Activated CD4-positive, alpha-beta T cell treated with anti-CD3 and anti-CD28 coated beads for 24 hours (primary cell): Measurements from ENCODE around the gene MED31.
"Not testable (repeated sequence)": the region's sequence is repeated elsewhere in the genome, so short reads cannot be mapped to it uniquely, and the experiment has no call there.

Experiments used
- DNase-seq, 2 donors: peaks; one replicate each; pipeline ENCODE4 v3.0.0-alpha.2; 2020; ENCODE audit warnings: low read depth in 2 of 2

Gene MED31

DNA sequence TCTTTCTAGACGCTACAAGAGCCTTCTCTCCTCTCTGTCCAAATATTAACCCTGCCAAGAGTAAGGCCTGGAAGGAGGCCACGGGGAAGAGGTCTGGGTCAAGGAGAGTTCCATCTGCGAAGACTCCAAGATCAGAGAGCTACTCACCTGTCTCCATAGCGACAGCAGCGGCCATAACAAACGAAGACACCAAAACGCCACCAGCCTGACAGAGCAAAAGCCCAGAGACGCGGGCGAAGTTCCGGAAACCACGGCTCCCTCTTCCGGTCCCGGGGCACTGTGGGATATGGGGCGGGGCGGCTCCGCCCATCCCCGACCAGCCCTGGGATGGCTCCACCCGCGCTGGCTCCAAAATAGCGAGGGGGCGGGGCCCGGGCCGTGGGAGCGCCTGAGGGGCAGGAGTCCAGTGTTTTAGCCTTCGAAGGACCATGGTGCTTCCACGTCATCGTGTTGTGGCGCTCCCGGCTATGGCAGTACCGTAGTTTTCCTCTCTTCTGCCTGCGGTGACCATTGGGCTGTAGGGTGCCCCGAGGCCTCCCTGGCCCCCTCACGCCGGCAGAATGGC, at the start of gene MED31, which contains the start of gene C17orf100:
Gene MED31, minus strand, starts transcription at position 252 of the 565 bp plus-strand sequence. Its CDS starts 77 bp downstream, at position 175.
Gene C17orf100, plus strand, starts transcription at position 409 of the 565 bp plus-strand sequence. Its CDS starts 152 bp downstream, at position 561.
- DNase-seq: peak; percentile 90 to 92

DNA sequence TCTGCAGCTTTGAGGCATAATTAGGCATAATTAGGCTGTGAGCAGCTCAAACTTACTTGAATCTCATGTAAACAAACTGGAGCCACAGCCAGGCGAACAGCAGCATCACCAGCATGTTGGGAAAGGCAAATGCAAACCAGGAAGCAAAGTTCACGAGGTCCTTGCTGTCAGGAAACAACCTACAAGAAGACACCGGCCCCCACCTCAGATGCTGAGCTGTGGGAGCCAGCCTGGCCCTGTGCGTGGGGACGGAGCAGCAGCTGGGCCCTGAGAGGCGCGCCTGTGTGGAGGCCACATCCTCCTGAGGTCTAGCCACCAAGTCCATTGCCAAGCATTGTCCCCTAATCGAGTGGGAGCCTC, 49.5 kb upstream of the MED31 start:
- no peak for DNase-seq

DNA sequence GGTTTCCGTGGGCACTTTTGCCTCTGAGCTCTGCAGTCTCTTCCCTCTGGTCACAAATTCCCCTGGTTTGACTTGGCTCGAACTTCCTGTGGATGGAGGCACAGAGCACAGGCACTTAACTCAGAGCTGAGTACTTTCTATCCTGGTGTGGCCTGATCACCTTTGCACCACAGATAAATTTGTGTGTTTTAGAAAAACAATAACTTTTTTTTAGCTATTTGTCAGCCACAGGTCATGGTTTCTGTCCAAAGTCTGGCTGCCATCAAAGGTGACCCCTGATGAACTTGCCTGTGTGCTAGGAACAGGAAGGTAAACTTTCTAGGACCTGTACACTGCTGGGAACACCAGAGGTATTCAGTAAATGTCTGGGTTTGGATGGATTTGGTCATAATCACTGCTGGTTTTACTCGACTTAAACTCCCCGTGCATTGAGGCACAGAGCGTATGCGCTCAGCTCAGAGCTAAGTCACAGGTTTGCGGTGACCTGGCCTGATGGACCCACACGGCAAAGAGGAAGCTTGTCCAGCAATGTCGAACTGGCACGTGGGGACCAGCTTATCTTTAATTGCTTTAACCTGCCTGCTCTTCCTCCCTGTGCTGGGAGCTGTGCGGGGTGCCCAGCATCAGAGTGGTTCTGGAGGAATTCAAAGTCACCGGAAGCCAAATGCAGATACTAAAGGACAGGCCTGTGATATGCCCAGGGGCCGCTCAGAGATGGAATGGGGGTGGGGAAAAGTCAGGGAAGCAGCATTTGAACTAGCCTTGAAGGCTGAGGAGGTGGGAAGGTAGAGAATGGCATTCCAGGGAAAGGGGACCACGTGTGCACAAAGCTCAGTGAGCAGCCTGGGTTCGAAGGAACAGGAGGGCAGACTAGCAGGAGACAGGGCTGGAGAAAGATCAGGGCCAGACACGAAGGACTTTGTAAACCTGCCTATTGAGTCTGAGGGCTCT, 48.9 kb upstream of the MED31 start:
- DNase-seq: no peak

DNA sequence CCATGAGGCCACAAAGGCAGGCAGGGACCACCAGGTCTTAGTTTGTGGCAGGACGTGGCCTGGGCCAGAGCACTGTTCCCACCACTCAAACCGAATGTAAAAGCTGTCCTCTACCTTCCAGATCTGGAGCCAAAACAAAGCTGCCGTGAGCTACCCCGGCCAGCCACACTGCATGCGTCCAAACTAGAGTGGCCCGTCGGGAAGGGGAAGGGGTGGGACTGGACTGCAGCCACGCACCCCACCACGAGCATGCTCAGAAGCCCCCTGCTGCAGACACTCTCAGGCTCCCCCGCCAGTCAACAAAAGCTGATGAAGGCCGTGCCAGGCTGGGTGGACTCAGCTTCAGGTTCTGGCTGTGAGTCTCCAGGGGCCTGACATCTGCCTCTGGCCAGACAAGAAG, 46.6 kb upstream of the MED31 start:
- DNase-seq: no peak

DNA sequence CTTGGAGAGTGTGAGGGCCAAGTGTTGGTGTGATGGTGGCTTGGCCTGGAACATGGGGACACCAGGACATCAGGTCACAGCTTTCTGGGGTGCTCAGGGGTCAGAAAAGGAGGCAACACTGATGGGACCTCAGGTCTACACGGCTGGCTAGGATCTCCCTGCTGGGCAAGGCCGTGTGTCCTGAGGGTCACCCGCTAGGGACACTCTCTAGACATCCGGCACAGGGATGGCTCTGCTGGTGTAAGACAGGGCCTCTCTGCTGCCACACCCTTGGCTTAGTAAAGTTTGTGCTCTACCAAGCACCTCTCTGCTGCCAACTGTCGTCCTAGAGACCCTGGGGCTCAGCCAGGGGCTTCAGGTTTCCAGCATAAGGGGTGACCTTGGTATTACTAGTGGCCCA, 45.5 kb upstream of the MED31 start:
- DNase-seq: no peak

DNA sequence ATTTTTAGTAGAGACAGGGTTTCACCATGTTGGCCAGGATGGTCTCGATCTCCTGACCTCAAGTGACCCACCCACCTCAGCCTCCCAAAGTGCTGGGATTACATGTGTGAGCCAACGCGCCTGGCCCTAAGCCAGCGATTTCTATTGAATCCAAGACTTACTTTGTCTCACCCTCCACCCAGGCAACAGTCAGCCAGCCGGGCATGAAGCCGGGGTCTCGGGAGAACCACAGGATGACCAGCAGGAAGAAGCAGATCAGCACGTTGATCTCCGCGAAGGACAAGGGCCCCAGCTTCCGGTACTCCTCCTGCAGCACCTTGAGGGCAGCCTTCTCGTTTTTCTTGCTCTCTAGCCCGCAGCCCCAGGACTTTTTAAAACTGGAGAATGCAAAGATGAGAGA, 44.2 kb upstream of the MED31 start:
- no peak for DNase-seq

DNA sequence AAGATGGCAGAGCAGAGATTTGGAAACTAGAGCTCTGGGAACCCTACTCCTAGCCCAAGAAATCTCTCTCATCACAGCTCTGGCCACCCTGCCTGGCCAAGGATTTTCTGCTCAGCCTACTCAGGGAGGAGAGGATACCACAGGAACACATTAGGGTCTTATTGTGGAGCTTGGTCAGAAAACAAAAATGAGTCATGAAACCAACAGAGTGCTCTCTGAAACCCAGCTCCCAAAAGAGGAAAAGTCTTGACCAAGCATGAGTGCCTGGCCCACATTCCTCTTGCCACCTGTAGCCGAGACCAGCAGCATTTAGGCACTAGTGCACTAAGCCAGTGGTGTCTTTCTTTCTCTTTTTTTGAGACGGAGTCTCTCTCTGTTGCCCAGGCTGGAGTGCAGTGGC, 43.6 kb upstream of the MED31 start:
- no peak for DNase-seq

DNA sequence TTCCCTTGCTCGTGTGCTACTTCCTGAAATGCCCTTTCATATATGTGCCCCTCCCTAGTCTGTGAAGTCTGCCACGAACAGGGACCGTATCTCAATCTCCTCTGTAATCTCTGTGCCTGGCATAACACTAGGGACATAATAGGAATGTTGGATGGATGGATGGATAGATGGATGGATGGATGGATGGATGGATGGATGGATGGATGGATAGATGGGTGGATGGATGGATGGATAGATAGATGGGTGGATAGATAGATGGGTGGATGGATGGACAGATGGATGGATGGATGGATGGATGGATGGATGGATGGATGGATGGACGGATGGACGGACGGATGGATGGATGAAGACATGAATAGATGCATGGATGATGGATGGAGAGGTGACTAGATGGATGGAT, 40.6 kb upstream of the MED31 start:
- DNase-seq: not testable (repeated sequence)

DNA sequence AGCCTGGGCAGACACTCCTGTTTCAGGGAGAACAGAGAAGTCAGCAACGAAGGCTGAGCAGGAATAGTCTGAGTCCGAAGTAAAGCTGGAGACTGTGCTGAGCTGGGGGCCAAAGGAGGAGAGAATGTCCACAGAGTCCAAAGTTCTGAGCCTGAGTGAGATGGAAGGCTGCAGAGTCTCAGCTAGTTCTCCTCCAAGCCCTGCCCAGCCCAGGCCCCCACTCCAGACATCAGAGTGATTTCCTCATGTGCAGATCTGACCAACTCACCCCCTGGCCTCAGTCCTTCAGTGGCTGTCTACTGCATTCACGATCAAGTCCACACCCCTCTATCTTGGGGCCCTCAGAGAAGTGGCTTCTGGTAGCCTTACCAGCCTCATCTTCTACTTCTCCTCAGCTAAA, 40.1 kb upstream of the MED31 start:
- DNase-seq: no peak

DNA sequence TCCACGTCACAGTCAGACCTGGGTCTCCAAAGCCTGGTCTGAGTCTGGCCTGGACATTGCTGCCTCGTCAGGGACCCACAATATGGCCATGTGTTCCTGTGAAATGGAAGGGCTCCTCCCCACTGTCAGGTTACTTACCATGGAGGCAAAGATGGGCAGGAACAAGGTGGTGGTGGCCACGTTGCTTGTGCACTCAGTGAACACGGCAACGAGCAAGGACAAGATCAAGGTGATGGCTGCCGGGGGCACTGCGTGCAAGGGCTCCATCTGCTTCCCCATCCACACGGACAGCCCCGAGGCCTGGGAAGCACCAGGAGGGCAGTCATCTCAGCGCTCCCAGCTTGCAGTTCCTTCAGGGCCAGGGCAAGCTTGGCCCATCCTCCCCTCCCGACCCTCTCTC, 39.2 kb upstream of the MED31 start:
- no peak for DNase-seq

DNA sequence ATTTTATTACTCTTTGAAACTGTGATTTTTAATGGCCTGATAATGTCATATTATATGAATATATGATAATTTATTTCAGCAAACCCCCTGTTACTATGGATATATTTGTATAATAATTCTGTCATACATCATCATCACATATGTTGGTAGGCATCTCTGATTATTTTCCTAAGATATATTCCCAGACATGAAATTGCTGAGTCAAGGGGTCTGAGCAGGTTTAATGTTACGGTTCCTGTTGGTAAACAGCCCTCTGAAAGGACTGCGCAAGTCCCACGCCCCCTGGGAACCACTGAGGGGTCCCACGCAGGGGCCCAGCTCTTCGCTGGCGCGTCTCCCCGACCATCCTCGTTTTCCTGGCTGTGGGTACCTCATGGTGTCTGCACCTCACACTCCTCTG, 37.5 kb upstream of the MED31 start:
- DNase-seq: no peak

DNA sequence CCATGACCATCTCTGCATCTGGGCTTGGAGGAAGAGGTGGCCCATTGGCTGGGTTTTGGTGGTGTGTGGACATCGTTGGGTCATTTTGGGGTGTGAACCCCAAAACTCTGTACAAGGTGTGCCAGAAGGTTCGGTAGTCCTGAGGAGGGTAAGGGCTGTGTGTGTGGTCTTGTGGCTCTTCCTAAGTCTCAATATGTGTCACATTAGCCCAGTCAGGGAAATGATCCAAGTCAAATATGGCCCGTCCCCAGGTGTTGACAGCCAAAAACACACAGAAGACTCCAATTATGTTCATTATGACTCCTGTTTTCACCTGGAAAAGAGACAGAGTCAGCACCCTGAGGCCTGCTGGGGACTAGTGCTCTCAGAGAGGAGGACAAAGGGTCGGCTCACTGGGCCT, 34.6 kb upstream of the MED31 start:
- no peak for DNase-seq

DNA sequence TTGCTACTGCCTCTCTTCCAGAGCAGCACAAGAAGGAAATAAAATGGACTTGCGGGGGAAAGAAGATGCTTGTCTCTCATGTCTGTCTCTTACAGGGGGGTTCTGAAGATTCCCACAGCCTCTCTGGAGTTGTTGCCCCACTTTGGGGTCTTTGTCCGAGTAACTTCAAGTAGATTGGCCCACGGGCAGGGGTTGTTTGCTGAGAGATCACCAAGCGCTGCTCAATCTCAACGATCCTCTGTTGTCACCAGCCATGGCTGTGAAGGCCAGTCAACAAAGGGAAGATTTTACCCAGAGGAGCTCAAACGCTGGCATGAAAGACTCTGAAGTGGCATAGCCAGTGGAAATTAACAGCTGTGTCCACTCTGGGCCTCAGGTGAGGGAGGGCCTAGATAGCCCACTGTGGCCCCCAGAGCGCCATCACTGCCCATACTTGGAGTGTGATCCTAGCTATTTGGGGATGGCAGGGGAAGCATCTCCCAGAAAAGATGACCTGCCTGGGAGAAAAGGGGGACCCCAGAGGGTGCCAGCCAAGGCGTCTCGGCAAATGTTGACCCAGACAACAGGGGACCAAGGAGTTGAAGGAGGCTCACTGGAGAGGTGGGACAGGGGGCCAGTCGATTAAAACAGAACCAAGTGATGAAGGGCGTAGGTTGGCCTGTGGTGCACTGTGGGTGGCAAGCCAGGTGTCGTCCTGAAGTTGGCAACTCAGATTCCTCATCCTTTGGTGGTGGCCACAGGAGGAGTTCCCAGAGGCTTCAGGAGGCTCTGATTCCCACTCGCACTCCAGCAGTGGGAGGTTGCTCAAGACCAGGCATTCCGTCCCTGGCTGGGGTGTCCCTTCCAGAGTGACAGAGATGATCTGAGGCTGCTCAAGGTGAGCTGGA, 33.7 kb upstream of the MED31 start:
- no peak for DNase-seq

DNA sequence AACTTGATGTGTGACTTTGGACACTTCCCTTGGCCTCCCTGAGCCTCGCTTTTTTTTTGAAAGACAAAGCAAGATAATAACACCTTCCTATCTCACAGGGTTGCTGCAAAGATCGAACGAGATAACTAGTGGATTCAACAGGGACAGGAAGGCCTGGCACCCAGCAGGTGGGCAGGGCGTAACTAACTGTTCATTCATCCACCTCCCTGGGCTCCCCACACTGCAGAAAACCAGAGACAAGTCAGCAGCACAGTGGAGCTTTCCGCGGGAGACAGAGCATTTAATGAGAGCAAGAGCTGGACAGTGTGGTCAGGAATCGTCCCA, 33.0 kb upstream of the MED31 start:
- no peak for DNase-seq

DNA sequence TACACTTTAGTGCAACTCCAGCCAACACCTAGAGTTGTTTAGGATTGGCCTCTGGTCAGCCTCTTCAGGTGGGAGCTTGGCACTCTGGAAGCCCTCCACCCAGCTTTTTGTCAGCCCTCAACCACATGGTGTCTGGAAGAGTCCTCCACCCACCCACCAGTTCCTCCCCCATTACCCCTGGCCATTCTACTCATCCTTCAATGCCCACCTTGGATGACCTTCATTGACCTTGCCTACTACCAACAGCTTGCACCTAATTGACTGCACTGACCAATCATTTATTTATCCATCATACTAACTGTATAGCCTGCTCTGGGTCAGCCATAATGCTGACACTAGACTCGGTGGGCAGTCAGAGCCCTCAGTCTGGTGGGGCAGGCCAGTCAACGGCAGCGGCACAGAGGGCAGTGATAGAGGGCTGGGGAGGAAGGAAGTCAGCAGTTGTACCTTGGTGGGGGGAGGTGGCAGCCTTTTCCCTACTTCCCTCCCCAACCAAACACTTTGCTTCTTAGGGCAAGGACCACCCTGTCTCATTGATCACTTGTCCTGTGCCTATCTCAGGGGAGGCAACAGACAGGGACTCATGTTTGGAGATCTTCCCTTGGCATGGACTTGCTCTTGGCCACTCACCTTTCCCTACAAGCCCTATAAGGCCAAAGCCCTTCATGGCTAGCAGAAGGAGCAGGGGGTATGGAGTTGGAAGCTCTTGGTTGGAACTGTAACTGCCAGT, 32.5 kb upstream of the MED31 start:
- no peak for DNase-seq

DNA sequence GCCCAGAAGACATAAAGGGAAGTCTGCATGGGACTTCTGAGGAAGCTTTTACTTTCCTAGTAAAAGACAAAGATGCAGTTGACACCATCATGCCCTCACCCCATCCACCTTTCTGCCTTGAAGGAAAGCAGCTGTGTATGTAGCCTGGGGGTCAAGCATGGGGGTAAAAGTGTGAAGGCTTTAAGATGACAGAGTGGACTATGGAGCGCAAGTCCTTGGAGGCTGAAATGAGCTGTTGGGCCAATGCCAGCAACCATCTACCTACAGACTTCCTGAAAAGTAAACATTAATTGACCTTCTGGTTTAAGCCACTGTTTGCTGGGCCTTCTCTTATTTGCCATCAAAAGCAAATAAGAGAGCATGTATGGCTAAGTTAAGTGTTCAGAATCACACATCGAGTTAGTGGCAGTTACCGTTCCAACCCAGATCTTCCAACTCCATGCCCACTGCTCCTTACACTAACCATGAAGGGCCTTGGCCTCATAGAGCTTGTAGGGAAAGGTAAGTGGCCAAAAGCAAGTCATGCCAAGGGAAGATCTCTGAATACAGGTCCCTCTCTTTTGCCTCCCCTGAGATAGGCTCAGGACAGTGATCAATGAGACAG, 31.8 kb upstream of the MED31 start:
- DNase-seq: no peak

DNA sequence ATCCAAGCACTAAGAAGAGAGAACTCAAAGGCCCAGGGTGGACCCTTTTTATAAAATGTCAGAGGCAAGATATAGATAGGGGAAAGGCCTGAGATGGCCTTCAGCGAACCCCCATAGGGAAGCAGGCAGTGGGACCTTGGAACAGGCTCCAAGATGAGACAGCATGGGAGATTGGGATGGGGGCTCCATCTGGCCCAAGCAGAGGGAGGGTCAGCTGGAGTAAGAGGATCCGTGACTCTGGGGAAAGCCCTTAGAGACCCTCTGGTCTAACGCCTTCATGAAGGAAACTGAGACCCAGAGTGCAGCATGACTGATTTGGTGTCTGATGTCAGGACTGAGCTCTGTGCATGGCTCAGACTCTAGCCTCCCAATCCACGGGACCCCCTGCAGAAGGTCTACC, 30.9 kb upstream of the MED31 start:
- no peak for DNase-seq

DNA sequence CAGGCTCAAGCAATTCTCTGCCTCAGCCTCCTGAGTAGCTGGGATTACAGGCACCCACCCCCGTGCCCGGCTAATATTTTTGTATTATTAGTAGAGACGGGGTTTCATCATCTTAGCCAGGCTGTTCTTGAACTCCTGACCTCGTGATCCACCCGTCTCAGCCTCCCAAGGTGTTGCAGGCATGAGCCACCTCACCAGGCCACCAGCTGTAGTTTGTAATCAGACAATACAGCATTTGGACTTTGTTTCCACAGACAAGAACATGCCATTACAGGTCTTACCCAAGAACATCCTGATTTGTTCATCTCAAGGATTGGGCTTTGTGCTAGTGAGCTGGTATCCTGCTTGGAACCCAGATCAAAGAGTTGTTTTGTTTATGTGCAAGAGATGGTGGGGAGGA, 30.3 kb upstream of the MED31 start:
- DNase-seq: no peak

DNA sequence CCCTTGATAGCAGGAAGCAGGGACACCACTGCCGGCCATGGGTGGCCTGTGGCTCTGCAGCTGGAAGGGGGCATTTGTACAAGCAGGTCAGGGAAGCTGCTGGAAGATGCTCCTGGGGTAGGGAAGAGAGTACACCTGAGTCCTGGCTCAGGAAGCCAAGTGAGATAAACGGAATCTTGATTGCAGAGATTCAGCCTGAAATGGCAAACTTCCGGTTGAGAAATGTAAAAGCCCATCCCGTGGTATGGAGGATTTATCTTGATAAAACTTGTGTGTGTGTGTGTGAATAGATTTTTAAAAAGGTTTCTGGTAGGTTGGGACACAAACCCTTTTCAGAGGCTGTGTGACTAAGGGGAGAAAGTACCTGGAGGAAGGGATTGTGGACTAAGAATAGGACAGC, 29.8 kb upstream of the MED31 start:
- no peak for DNase-seq

DNA sequence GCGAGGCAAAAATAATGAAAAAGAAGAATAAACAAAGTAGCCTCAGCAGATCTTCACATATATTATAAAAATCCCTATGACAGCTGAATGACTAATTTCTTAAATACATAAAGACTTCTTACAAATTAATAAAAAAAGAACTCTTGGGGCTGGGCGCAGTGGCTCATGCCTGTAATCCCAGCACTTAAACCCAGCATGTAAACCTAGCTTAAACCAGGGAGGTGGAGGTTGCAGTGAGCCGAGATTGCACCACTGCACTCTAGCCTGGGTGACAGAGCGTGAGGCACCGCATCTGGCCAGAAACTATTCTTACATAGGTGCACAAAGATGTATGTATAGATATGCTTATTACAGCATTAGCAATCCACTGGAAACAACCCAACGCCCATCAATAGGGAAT, 27.8 kb upstream of the MED31 start:
- DNase-seq: no peak

DNA sequence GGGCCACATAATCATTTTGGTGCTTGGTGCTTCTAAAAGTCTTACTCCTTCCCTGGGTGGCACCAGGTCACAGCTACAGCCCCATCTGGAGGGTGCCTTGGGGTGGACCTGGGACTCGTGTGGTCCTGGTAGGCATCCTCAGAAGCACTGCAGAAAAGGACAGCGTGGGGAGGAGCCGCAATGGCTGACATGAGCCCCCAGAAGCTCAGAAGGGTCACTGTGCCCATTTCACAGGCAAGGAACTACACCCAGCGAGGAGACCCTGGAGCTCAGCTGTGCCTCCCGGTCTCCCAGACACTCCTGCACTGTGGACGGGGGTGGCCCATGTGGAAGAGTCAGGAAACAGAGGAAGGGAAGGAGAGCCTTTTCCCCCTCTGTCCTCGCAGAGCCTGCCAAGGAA, 26.5 kb upstream of the MED31 start:
- no peak for DNase-seq
